IPS DF 6.9 (cell line): ENCODE measurements around the gene CD163L1.

Source experiments
- DNase-seq: peaks from one replicate; pipeline ENCODE4 v3.0.0-alpha.2; 2013; ENCODE audit warnings: low read depth, low spot score
- H3K27ac ChIP-seq: one replicate; pipeline ENCODE4 v1.5.1; 2013; ENCODE audit warnings: low read length, control low read depth
- H3K27me3 ChIP-seq: 2 replicates; pipeline ENCODE4 v1.6.1; 2013; ENCODE audit warnings: mild to moderate bottlenecking, low read length; ENCODE audit not compliant: control insufficient read depth, insufficient read depth
- H3K36me3 ChIP-seq: 2 replicates; pipeline ENCODE4 v1.6.1; 2013; ENCODE audit warnings: low read length; ENCODE audit not compliant: control insufficient read depth, insufficient read depth
- H3K4me1 ChIP-seq: 2 replicates; pipeline ENCODE4 v1.6.1; 2013; ENCODE audit warnings: low read length; ENCODE audit not compliant: control insufficient read depth, insufficient read depth
- H3K4me3 ChIP-seq: 2 replicates; pipeline ENCODE4 v1.5.1; 2013; ENCODE audit warnings: mild to moderate bottlenecking, low read length
- H3K9me3 ChIP-seq: 2 replicates; pipeline ENCODE4 v1.6.1; 2013; ENCODE audit warnings: low read length, inconsistent platforms; ENCODE audit not compliant: control insufficient read depth, insufficient read depth
- WGBS: extraction: QIAGEN DNeasy Blood & Tissue Kit; methylation state at CpG from one replicate; pipeline ENCODE4 v1.1.7; 2013; ENCODE audit warnings: mixed read lengths, missing lambda C conversion rate; ENCODE audit not compliant: insufficient read length, insufficient coverage; 5-methylcytosine and 5-hydroxymethylcytosine counted together

Gene CD163L1

GRCh38 chr12:7404275-7404674 lies 39.7 kb downstream of the CD163L1 start:
- Histone ChIP-seq H3K36me3 (no peaks in the 10 kb centered on the region), H3K4me3 (no peak overlapping the region), H3K27me3 (no peaks in the 10 kb centered on the region), H3K9me3 (no peaks in the 10 kb centered on the region), H3K27ac (no peak overlapping the region), H3K4me1 (no peaks in the 10 kb centered on the region)
- no CpG with 5 or more reads among the region's 2 CpGs for WGBS
- no peak for DNase-seq

GRCh38 chr12:7403466-7403865 lies 40.5 kb downstream of the CD163L1 start:
- Histone ChIP-seq H3K4me3 (no peak overlapping the region), H3K9me3 (no peaks in the 10 kb centered on the region), H3K36me3 (no peaks in the 10 kb centered on the region), H3K4me1 (no peaks in the 10 kb centered on the region), H3K27ac (no peak overlapping the region), H3K27me3 (no peaks in the 10 kb centered on the region)
- no CpG with 5 or more reads among the region's 7 CpGs for WGBS
- no peak for DNase-seq

GRCh38 chr12:7399089-7399488 lies 44.9 kb downstream of the CD163L1 start:
- no CpG with 5 or more reads among the region's 1 CpG for WGBS
- Histone ChIP-seq H3K4me1 (no peaks in the 10 kb centered on the region), H3K27me3 (no peaks in the 10 kb centered on the region), H3K9me3 (no peaks in the 10 kb centered on the region), H3K36me3 (no peaks in the 10 kb centered on the region), H3K27ac (no peak overlapping the region), H3K4me3 (no peak overlapping the region)
- DNase-seq, result no peak

GRCh38 chr12:7396418-7396817 lies 47.5 kb downstream of the CD163L1 start:
- no CpG with 5 or more reads among the region's 3 CpGs for WGBS
- H3K27ac ChIP-seq, result no peak overlapping the region
- H3K9me3 ChIP-seq, result no peaks in the 10 kb centered on the region
- H3K36me3 ChIP-seq, result no peaks in the 10 kb centered on the region
- no peak for DNase-seq
- H3K27me3 ChIP-seq, result no peaks in the 10 kb centered on the region
- no peaks in the 10 kb centered on the region for H3K4me1 ChIP-seq
- no peak overlapping the region for H3K4me3 ChIP-seq

GRCh38 chr12:7395950-7396349 lies 48.0 kb downstream of the CD163L1 start:
- DNase-seq, result no peak
- Histone ChIP-seq H3K36me3 (no peaks in the 10 kb centered on the region), H3K4me1 (no peaks in the 10 kb centered on the region), H3K9me3 (no peaks in the 10 kb centered on the region), H3K27ac (no peak overlapping the region), H3K27me3 (no peaks in the 10 kb centered on the region), H3K4me3 (no peak overlapping the region)
- no CpG with 5 or more reads among the region's 5 CpGs for WGBS

GRCh38 chr12:7387289-7387688 lies 56.7 kb downstream of the CD163L1 start:
- Histone ChIP-seq H3K27ac (no peak overlapping the region), H3K27me3 (no peaks in the 10 kb centered on the region), H3K4me1 (no peaks in the 10 kb centered on the region), H3K4me3 (no peak overlapping the region), H3K36me3 (no peaks in the 10 kb centered on the region), H3K9me3 (no peaks in the 10 kb centered on the region)
- WGBS, result no CpG with 5 or more reads among the region's 1 CpG
- DNase-seq, result no peak

DNA sequence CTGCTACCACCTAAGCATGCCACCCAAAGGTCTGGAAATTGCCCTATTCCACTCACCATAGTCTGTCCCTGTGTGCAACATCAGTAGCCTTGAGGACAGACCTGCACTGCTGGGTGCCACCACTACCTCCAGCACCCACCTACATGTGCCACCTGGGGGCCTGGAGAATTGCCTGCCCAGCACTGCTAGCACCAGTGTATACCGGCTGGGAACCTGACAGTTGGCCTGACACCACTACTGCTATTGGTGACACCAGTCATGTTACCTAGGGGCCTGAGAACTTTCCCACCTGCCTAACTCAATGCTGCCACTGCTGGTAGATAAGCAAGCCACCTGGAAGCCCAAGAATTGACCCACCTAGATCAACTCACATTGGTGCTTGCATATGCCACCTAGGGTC lies 60.8 kb downstream of the CD163L1 start:
- H3K4me3 ChIP-seq, result no peak overlapping the region
- H3K27me3 ChIP-seq, result no peaks in the 10 kb centered on the region
- H3K36me3 ChIP-seq, result no peaks in the 10 kb centered on the region
- no peak overlapping the region for H3K27ac ChIP-seq
- H3K4me1 ChIP-seq, result no peaks in the 10 kb centered on the region
- WGBS, result no CpG with 5 or more reads among the region's 1 CpG
- H3K9me3 ChIP-seq, result no peaks in the 10 kb centered on the region
- no peak for DNase-seq

GRCh38 chr12:7376196-7376595 lies 67.8 kb downstream of the CD163L1 start:
- H3K4me3 ChIP-seq, result no peak overlapping the region
- DNase-seq, result no peak
- no peak overlapping the region for H3K27ac ChIP-seq
- H3K9me3 ChIP-seq, result no peaks in the 10 kb centered on the region
- no CpG with 5 or more reads among the region's 1 CpG for WGBS
- H3K4me1 ChIP-seq, result no peaks in the 10 kb centered on the region
- no peaks in the 10 kb centered on the region for H3K27me3 ChIP-seq
- H3K36me3 ChIP-seq, result no peaks in the 10 kb centered on the region

- no peak for DNase-seq
- Histone ChIP-seq H3K9me3 (no peaks in the 10 kb centered on the region), H3K27me3 (no peaks in the 10 kb centered on the region), H3K4me3 (no peak overlapping the region; the same call in 1 of the 2 replicates), H3K36me3 (no peaks in the 10 kb centered on the region), H3K4me1 (no peaks in the 10 kb centered on the region), H3K27ac (no peak overlapping the region)
- no CpG with 5 or more reads among the region's 3 CpGs for WGBS
Observed at GRCh38 chr12:7375145-7375543, 68.8 kb downstream of the CD163L1 start.

GRCh38 chr12:7374423-7375144 lies 69.4 kb downstream of the CD163L1 start:
- Histone ChIP-seq H3K27ac (no peak overlapping the region), H3K36me3 (no peaks in the 10 kb centered on the region), H3K4me1 (no peaks in the 10 kb centered on the region), H3K27me3 (no peaks in the 10 kb centered on the region), H3K4me3 (no peak overlapping the region), H3K9me3 (no peaks in the 10 kb centered on the region)
- no CpG with 5 or more reads among the region's 17 CpGs for WGBS
- peak; percentile 43 for DNase-seq

DNA sequence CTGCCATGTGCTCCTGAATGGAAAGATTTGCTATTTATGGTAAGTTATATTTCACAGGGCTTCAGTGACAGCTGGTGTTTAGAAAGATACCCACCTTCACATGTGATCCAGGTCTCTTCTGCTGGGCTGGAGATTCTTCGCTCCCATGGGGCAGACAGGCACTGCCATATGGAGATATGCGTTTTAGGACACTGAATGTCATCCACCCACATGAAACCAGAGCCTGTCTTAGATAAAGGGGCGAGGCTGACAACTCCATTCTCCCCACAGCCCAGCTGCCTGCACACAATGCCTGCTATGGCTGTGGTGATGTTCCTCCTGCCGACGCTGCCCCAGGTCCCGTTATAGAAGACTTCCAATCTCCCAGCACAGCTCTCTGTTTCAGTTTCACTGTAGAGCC lies 70.7 kb downstream of the CD163L1 start:
- WGBS, result no CpG with 5 or more reads among the region's 6 CpGs
- DNase-seq, result no peak

More for the DNA sequence above, 70.7 kb downstream of the CD163L1 start:
- H3K4me1 ChIP-seq, result no peaks in the 10 kb centered on the region
- no peaks in the 10 kb centered on the region for H3K9me3 ChIP-seq
- no peak overlapping the region for H3K4me3 ChIP-seq
- H3K27ac ChIP-seq, result no peak overlapping the region
- H3K36me3 ChIP-seq, result no peaks in the 10 kb centered on the region
- H3K27me3 ChIP-seq, result no peaks in the 10 kb centered on the region
